ENCODE measurements around the gene IL19.

DNA sequence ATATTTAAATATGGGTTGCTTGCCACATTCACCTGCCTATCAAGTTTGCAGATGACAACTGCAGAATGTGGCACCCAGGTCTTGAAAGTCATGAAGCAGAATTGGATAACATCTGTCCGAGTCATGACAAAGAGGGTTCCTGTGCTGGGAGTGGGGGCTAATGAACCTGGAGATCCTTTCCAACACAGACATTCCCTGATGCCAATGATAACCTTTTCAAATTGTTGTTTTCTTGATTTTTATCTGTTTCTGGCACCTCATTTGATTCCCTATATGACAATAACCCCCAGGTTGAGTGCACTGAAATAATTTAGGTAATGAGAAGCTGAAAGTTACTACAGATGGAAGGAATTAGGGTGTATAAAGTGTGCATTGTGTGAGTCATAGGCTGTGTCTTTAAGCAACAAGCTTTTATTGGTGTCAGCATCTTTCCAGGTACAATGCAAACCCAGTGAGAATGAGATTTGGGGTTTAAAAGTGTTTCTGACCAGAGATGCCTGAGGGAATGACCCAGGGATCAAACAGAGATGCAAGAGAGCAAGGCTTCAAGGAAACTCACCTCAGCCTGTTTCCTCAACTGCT is 33.7 kb downstream of the IL19 start:
- TF ChIP-seq, protein P1, sequence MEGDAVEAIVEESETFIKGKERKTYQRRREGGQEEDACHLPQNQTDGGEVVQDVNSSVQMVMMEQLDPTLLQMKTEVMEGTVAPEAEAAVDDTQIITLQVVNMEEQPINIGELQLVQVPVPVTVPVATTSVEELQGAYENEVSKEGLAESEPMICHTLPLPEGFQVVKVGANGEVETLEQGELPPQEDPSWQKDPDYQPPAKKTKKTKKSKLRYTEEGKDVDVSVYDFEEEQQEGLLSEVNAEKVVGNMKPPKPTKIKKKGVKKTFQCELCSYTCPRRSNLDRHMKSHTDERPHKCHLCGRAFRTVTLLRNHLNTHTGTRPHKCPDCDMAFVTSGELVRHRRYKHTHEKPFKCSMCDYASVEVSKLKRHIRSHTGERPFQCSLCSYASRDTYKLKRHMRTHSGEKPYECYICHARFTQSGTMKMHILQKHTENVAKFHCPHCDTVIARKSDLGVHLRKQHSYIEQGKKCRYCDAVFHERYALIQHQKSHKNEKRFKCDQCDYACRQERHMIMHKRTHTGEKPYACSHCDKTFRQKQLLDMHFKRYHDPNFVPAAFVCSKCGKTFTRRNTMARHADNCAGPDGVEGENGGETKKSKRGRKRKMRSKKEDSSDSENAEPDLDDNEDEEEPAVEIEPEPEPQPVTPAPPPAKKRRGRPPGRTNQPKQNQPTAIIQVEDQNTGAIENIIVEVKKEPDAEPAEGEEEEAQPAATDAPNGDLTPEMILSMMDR (IDR thresholded peaks at IDR 0.05 in 4 of 5, conservative IDR thresholded peaks at IDR 0.05 in 1 of 5) = no peak
- TF ChIP-seq POLR2A (IDR thresholded peaks at IDR 0.05) = no peak
